Occipital lobe (tissue), 2 donors: ENCODE results near the gene ODF2L. TPM values are rescaled to one million over a fixed set of nuclear protein-coding genes. Genes with fewer than 3 reads are reported as not detected.

Experiments used
- DNase-seq: peaks from one replicate; lab custom pipeline; 2025; lab: John Stamatoyannopoulos, UW
- total RNA-seq: library from RNA; depleted of rRNA; stranded (reverse); fragments of >200 nt; gene quantifications from one replicate; pipeline ENCODE4 v1.2.3, GENCODE V29; 2014

ODF2L gene, protein sequence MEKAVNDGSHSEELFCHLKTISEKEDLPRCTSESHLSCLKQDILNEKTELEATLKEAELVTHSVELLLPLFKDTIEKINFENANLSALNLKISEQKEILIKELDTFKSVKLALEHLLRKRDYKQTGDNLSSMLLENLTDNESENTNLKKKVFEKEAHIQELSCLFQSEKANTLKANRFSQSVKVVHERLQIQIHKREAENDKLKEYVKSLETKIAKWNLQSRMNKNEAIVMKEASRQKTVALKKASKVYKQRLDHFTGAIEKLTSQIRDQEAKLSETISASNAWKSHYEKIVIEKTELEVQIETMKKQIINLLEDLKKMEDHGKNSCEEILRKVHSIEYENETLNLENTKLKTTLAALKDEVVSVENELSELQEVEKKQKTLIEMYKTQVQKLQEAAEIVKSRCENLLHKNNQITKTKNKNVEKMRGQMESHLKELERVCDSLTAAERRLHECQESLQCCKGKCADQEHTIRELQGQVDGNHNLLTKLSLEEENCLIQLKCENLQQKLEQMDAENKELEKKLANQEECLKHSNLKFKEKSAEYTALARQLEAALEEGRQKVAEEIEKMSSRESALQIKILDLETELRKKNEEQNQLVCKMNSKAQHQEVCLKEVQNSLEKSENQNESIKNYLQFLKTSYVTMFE
- 100 TPM for total RNA-seq

DNA sequence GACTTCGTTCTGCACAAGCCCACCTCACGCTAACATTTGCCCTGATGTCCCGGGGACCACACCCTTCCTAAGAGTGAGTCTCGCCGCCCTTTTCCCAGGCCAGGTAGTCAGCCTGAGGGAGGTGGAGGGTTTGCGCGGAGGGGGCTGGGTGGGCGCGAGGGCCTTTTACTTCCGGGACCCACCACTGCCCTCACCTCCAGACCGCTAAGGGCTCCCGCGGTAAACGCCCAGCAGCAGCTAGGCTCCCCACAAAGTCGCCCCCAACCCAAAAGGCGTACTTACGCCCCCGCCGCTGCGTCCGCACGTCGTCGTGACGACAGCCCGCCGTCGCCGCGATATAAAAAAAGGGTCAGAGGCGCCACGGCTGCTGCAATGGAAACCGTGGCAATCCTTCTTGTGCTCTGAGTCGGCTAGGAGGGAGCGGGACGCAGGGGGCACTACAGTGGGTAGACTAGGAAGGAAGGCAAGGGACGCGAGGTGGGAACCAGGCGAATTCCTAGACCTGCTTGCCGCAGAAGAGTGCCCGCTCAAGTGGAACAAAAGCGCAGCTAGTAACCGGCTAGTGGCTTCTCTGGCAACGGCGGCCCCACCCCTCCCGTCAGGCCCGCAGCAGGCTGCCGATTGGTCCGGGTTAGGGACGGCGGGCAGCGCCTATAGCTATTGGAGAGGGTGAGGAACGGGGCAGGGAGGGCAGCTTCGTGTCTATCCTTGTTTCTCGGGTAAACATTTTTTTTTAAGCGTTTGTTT, at the start of gene ODF2L:
Gene ODF2L (minus strand): TSS at position 573 of the 747 bp plus-strand sequence. CDS start 9,296 bp downstream, outside the sequence.
- peak; percentile 92 for DNase-seq

DNA sequence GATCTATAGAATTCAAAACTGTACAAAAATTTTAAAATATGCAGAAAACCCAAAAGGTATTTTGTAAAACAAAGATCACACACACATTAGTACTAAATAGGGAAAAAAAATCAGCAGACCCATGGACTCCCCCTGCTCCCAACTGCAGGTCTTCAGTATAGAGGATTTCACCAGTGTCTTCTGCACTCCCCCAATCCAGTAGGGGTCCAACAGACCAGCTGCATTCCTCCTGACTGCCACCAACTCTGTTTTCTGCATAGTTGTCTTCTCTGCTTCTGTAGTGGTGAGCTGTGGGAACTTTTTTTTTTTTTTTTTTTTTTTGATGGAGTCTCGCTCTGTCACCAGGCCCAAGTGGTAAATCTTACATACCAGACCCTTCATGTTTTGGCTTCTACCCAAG, 49.8 kb upstream of the ODF2L start:
- DNase-seq: no peak

DNA sequence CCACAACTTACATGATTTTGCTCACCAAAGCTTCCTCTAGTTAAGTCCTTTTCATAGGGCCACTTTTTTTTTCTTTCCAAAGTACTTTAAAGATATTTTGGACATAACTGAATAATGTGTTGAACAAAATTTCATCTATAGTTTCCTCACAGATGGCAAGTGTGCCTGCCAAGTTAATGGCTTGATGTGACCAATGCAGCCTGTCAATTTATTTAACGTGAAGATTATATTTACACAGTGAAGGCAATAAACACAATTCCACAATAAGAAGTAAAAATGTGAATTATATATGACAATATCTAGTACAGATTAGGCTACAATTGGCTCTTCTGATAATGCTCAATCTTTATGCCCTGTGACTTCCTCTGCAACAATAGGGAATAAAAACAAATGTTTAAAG, 45.9 kb upstream of the ODF2L start:
- no peak for DNase-seq

DNA sequence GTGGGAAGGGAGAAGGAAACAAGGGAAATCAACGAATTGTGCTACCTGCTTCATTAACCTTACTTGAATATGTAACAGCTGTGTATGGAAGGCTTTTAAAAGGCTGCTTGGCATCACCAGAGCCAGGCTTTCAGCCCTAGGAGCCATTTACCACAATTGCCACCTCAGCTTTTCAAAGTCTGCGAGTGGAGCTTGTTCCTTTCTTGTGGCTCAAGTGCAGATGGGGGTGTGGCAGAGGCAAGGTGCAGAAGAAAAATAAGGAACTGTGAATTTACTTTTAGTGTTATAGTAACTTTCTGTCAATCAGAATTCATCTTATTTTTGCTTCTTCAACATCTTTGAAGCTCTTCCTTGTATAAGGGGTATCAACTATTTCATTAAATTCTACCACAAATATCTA, 45.5 kb upstream of the ODF2L start:
- DNase-seq: no peak

DNA sequence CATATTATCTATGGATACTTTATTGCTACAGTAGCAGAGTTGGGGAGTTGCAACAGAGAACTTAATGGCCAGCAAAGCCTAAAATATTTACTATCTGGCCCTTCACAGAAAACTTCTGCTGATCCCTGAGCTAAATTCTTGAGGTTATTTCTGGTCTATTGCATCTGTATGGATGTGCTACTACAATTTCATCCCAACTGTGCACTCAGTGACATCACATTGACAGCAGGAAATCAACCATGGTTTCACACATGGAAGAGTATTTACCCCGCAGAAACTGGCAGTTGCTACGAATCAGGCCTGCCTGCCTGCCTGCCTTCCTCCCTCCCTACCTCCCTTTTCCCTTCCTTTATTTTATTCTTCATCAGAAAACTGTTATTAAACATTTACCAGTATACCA, 39.9 kb upstream of the ODF2L start:
- no peak for DNase-seq

DNA sequence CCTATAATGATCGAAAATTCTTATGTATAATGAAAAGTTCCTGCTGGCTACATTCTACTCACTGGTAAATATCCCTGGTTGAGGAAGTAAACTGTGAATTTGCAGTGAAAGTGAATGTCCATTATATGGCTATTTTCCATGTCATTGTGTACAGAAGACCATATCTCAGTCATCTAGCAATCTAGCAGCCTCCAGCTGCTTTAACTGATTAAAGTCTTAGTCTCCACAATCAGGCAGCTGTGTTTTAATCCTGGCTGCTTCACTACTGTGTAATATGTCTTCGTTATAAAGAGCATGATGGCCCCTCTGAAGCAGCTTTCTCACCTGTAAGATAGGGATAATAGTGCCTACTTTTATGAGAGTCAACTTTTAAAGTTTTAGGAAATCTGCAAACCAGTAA, 39.2 kb upstream of the ODF2L start:
- DNase-seq: no peak

DNA sequence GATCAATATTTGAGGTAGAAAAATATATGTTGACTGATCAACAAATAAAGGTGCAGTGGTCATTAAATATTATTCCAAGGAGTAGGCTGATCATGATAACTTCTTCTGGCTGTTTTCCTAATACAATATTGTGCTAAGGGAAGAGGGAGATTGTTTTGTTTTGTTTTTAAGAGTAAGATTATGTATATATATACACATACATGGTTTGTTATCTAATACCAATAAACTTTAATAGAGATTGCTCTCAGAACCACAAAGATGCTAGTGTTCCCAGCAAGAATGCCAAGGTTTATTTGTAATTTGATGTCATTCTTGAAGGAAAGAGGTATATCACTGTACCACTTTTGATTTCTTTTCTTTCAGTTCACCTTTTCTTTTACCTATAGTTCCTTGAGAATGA, 37.9 kb upstream of the ODF2L start:
- DNase-seq: no peak

DNA sequence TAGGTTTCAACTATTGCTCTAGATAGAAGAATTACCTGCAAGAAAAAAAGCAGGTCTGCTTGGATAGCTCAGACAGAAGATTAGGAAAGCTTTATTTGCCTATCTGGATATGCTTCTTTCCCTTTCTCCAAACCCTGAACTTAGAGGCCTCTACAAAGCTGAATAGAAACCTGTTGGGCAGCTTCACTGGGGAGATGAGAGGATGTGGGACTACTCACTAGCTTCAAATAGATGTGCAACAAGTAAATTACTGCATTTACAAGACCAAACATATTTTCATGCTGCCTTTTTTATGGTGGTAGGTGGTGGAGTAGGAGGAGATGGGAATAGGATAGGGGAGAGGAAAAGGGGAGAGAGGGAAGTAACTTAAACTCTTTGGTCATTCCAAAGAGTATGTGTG, 34.3 kb upstream of the ODF2L start:
- no peak for DNase-seq

DNA sequence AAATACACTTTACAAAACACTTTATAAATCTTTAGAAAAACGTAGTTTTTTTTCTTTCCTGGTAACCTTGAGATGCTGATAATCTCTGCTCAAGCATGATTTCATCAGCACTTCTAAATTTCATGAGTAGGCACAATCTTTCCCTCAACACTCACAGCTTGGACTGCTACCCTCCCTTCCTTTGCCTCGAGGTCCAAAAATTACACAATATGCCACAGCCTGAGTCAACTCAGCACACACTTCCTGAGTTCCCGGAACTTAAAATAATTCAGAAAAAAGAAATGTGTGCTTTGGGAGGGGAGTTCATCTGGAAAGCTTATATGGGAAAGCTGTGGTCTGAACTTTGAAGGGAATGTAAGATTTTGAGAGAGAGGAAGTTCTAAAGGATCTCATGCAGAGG, 33.7 kb upstream of the ODF2L start:
- no peak for DNase-seq

DNA sequence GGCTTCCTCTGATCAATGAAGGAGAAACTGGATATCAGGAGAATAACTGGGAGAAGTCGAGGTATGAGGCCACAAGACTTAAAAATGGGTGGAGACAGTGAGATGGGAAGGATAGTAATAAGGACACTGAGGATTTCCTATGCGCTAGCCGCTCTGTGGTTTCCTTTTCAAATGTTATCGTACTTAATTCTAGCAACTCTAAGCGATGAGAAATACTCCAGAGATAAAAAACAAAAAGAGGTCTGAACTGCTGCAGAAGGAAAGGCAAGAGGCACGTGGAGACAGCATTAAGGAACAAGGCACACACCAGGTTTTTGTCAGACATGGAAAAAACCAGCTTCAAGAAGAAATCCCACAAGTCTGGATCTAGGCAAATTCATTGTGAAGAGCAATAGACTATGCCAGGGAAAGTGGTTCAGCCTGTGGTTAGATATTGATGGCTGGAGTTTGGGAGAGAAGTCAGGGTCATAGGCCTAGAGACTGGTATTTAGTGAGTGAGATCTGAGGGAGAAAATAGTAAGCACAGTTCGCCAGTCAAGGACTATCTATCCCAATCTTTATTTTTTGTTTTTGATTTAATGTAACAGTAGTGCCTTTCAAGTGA, 33.1 kb upstream of the ODF2L start:
- no peak for DNase-seq

DNA sequence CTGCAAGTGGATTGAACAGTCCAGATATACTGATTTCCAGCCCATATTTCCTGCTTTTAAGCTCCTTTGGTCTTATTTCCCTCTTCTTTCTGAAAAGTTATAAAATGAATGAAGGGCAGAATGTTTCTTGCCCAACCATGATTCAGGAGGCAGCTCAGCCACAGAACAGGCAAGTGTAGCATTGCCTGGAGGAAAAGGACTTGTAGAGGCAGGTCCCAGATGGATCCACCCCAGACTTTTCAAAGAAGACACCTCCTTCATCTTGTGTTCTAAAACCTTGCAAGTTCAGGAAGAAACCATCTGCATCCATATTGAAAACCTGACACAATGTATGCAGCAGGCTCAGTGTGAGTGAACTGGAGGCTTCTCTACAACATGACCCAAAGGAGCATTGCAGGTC, 27.8 kb upstream of the ODF2L start, which contains the start of gene CLCA2:
Gene CLCA2 (plus strand): TSS at position 299 of the 400 bp plus-strand sequence. CDS start 77 bp downstream, at position 376.
- DNase-seq: no peak

DNA sequence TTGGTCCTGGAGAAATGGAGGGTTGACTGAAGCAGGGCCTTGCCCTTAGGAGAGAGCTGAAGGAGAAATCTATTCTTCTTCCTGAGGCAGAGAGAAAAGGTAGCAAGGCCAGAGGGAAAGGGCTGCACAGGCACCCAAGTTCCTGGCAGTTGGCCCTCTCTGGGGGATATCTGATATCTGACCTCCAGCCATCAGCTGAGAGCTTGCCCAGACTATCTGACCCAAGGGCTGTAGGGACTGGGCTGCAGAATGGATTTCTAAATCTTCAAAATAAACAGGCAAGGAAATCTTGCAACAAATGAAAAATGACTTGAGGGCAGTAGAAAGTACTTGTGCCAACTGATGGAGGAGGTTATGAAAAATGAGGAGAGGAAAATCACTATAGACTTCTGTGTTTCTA, 27.4 kb upstream of the ODF2L start:
- DNase-seq: no peak

DNA sequence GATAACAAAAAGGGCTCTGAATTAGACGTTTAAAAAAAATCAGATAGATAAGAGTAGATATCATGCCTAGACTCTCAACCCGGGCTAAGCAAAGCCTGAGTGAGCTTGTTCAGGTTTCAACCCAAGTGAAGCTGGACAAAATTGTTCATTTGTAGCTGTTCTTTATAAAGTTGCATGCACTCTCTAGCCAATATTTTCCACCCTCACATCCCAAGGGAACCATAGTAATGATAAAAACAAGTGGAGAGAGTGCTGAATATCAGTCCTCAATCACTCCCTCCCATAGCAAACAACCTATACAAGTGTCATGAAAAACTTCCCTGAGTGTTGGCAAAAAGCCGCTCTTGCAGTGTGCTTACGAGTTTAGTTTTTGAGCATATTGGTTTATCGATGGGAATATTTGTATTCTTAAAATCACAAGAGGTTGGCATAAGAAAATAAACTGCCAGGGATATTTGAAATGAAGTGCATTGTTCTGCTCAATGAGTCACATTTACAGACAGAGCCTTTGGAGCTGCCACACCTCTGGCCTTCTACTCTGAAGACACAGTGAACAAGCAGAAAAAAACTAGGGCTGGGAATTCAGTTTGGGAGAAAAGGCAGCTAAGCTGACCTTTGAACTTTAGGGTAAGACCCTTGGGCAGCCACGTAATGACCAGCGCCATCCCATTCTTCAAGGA, 25.6 kb upstream of the ODF2L start:
- DNase-seq: no peak

DNA sequence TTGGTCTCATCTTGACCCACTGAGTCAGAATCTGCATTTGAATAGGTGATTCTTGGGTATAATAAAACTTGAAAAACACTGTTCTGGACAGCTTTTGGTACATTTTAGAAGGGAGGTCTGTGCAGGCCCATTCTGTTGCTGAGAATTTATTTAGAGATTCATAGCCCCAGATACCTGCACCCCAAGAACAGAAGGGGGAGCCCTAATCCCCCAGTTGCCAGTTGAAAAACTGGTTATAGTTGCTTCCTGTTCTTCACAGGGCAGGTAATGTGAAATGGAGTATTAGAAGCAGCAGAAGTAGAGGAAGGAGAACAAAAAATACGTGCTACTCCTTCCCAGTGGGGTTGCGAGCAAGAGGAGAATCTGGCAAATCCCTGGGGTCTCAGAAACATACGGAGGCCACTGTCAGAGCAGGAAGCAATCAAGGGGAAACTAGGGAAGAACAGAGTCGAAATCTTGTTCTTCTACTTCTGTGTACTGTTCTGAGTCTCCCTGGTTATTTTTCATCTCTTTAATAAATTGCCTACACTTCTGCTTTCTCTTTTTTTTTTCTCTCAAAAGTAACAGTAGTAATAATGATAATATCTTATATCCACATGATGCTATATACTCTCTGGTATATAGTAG, 23.3 kb upstream of the ODF2L start:
- no peak for DNase-seq

DNA sequence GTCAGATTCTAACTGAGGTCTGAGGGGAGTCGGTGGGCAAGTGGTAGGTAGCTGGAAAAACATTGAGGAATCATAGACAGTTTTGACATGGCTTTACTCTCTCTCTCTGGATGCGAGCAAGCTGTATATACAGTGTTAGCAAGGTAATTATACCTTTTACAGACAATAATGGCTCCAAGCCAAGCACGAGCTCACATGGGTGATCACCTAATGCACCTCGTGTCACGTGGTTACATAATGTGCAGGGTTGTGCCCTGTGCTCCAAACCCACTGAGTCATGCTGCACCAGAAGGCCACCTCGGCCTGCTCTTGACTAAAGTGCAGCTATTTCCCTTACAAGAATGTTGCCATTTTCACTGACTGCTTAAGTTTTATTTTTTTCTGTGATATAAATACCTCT, 20.2 kb upstream of the ODF2L start:
- no peak for DNase-seq

DNA sequence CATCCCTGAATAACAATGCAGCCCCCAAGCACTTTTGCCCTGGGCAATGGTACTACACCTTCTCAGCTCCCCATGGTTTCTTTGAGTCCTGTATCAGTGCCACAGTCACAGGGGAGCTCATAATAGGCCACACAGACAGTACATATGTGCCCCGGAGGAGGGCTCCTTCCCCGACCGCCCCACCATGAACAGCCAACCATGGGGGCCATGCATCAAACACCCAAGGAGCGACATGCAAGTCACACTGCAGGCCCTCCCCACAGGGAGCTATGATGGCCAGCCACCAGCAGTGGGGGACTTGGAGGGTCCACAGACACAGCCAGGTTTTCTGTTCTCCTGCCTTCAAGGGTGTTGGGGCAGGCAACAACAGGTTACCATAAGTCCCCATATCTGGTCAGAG, 14.8 kb upstream of the ODF2L start:
- no peak for DNase-seq

DNA sequence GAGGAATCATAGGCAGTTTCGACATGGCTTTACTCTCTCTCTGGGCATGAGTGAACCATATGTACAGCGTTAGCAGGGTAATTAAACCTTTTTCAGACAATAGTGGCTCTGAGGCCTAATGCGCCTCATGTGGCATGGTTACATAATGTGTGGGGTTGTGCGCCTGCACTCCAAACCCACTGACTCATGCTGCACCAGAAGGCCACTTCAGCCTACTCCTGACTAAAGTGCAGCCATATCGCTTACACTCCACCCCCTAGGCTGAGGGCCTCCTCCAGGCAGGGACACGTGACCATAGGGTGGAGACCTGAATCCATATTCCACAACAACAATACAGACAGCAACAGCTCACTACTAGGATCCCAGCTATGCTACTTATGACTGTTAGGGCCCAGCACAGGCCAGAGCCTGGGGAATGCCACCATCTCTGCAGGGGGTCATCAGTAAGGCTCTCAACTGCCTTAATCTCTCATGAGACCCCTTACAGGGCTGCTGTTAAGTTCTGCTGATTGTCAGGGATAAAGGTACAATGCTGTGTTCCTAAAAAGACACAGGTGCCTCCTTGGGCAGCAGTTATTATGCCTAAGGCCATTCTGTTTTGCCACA, 13.4 kb upstream of the ODF2L start:
- no peak for DNase-seq

DNA sequence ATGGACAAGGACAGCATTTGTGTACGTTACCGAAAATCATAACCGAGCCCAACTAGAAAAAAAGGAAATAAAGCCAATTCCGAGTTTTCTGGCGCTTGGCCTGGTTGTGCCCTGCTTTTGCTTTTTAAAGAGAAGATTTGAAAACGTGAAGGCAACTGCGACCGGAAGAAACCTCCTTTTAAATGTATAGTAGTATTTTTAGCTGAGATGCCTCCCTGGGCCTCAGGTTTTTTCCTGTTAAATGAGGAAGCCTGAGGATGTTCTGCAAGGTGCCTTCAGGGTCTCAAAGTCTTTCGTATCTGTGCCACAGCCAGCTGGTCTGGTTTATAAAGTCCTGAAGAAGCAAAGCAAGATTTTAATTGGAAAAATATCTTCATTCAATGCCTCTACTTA, 371 bp upstream of the ODF2L start:
- no peak for DNase-seq

DNA sequence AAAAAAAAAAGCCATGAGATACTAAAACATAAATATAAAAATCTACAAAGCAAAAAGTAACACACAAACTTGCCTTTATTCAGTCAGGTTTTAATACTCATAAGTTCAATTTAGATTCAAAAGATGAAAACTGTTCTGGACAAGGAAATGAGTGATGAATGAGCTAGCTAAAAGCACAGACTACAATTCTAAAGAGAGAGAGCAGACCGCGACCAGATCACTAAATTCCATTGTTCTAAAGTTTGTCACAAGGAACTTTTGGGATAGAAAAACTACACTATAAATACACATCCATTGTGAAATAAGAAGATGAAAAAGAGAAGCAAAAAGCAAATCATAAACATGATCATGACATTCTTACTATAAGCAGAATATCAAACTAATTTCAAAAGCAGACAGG, 1.7 kb downstream of the ODF2L start:
- no peak for DNase-seq

DNA sequence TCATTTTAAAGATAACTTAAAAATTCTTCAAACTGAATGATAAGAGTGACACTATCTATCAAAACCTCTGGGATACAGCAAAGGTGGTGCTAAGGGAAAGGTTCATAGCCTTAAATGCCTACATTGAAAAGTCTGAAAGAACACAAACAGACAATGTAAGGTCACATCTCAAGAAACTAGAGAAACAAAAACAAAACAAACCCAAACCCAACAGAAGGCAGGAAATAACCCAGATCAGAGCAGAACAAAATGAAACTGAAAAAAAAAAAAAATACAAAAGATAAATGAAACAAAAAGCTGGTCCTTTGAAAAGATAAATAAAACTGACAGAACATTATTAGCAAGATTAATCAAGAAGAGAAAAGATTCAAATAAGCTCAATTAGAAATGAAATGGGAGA, 6.8 kb downstream of the ODF2L start:
- no peak for DNase-seq

DNA sequence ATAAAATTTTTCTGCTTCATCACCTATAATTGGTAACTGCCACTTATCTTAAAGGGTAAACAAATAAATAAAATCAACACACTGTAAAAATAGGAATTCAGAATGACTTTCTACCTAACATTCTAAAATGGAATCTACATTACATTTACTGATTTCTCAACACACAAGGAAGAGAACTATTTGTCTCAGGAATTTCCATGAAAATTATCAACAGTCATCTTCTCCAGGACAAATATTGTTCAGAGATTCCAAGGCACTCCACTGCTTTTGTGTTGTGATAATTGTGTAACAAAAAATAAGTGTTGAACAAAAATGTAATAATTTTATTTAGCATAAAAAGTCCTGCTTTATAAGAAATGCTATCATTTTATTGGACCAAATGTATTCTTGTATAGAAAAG, 7.3 kb downstream of the ODF2L start:
- no peak for DNase-seq
